HepG2 (cell line): ENCODE results near the gene ARHGAP23. TPM values are rescaled to one million over a fixed set of nuclear protein-coding genes. Genes with fewer than 3 reads are reported as not detected.
A peak's percentile ranks its signal among the peaks of the same experiment; 100 is the strongest.

Experiments used
- AHR ChIP-seq: IDR thresholded peaks from 2 replicates; pipeline ENCODE4 v1.6.1; 2018; ENCODE audit warnings: missing genetic modification reagents, missing compliant biosample characterization
- CBX2 ChIP-seq, 2 experiments: fragments of 200-600 bp in 1 of 2; sonication (generic); formaldehyde crosslinking in 1 of 2; IDR thresholded peaks; 2 replicates each; pipeline versions ENCODE4 v1.7.0 to v1.8.1; 2018 to 2022; ENCODE audit warnings: low read depth in 2 of 2, low read length in 1 of 2, mild to moderate bottlenecking in 1 of 2, missing genetic modification reagents in 1 of 2
- PHF8 ChIP-seq: sonication (generic); formaldehyde crosslinking; IDR thresholded peaks from 2 replicates; pipeline ENCODE4 v1.5.0; 2020; ENCODE audit warnings: missing genetic modification reagents
- RAD21 ChIP-seq: fragments of 450-650 bp; formaldehyde crosslinking; IDR thresholded peaks from 2 replicates; pipeline ENCODE4 v1.5.0; 2020; ENCODE audit warnings: mild to moderate bottlenecking
- SMAD1 ChIP-seq: sonication (generic); formaldehyde crosslinking; IDR thresholded peaks from 2 replicates; pipeline ENCODE4 v1.4.0; 2020; ENCODE audit warnings: missing genetic modification reagents, low read depth, mild to moderate bottlenecking, borderline replicate concordance
- SMAD3 ChIP-seq: sonication (generic); formaldehyde crosslinking; IDR thresholded peaks from 2 replicates; pipeline ENCODE4 v1.4.0; 2020; ENCODE audit warnings: missing genetic modification reagents
- ZNF282 ChIP-seq: fragments of 450-650 bp; IDR thresholded peaks from 2 replicates; pipeline ENCODE4 v1.6.1; 2018; ENCODE audit not compliant: partially characterized antibody
- ZNF296 ChIP-seq: sonication (generic); formaldehyde crosslinking; conservative IDR thresholded peaks from 2 replicates; pipeline ENCODE4 v1.5.0; 2020; ENCODE audit warnings: mild to moderate bottlenecking, missing genetic modification reagents
- ZNF382 ChIP-seq: sonication (generic); formaldehyde crosslinking; IDR thresholded peaks from 2 replicates; pipeline ENCODE4 v1.5.0; 2020; ENCODE audit warnings: missing genetic modification reagents, mild to moderate bottlenecking, borderline replicate concordance
- ZNF383 ChIP-seq: sonication (generic); formaldehyde crosslinking; IDR thresholded peaks from 2 replicates; pipeline ENCODE4 v1.4.0; 2020; ENCODE audit warnings: missing genetic modification reagents, mild to moderate bottlenecking, borderline replicate concordance
- ZNF468 ChIP-seq: sonication (generic); formaldehyde crosslinking; IDR thresholded peaks from 2 replicates; pipeline ENCODE4 v1.8.0; 2022; ENCODE audit warnings: mild to moderate bottlenecking, moderate library complexity, missing genetic modification reagents
- ZNF562 ChIP-seq: sonication (generic); formaldehyde crosslinking; IDR thresholded peaks from 2 replicates; pipeline ENCODE4 v1.8.0; 2022; ENCODE audit warnings: missing genetic modification reagents, borderline replicate concordance
- ZNF703 ChIP-seq: sonication (generic); formaldehyde crosslinking; IDR thresholded peaks from 2 replicates; pipeline ENCODE4 v1.5.1; 2020; ENCODE audit warnings: missing genetic modification reagents, mild to moderate bottlenecking, moderate library complexity, borderline replicate concordance
- ZNF816 ChIP-seq: sonication (generic); formaldehyde crosslinking; IDR thresholded peaks from 2 replicates; pipeline ENCODE4 v1.8.0; 2022; ENCODE audit warnings: missing genetic modification reagents, mild to moderate bottlenecking, borderline replicate concordance
- polyA plus RNA-seq, 8 experiments: library from polyadenylated mRNA; depleted of rRNA in 3 of 8; stranded (reverse) in 7 of 8; unstranded in 1 of 8; fragments of >200 nt; fragmentation: Illumina TruSeq in 4 of 8; extraction: Trizol in 4 of 8; gene quantifications; 2 replicates each; pipeline versions ENCODE4 v1.2.1 to v1.2.3, GENCODE V29; 2011 to 2016; ENCODE audit warnings: low read depth in 4 of 8, missing spikeins in 1 of 8, mixed read lengths in 1 of 8; ENCODE audit not compliant: insufficient read depth in 1 of 8
- total RNA-seq, 5 experiments: library from RNA; depleted of rRNA; stranded (reverse); fragments of >200 nt; fragmentation: Illumina TruSeq; extraction: Trizol; gene quantifications; 2 replicates each; pipeline ENCODE4 v1.2.3, GENCODE V29; 2016; ENCODE audit warnings: low read depth in 1 of 5
- TF ChIP-seq, protein P1 (sequence below): sonication (generic); formaldehyde crosslinking; IDR thresholded peaks from 2 replicates; pipeline ENCODE4 v1.4.0; 2020; ENCODE audit warnings: mild to moderate bottlenecking, missing genetic modification reagents
- TF ChIP-seq, protein P2 (sequence below): IDR thresholded peaks from 2 replicates; pipeline ENCODE4 v1.6.1; 2018; ENCODE audit warnings: missing genetic modification reagents, mild to moderate bottlenecking, missing compliant biosample characterization
- TF ChIP-seq, protein P3 (sequence below): sonication (generic); formaldehyde crosslinking; IDR thresholded peaks from 2 replicates; pipeline ENCODE4 v1.5.0; 2020; ENCODE audit warnings: missing genetic modification reagents
- TF ChIP-seq, protein P4 (sequence below): sonication (generic); formaldehyde crosslinking; IDR thresholded peaks from 2 replicates; pipeline ENCODE4 v1.4.0; 2020; ENCODE audit warnings: missing genetic modification reagents
- TF ChIP-seq, protein P5 (sequence below): sonication (generic); formaldehyde crosslinking; IDR thresholded peaks from 2 replicates; pipeline ENCODE4 v1.4.0; 2020; ENCODE audit warnings: missing genetic modification reagents, borderline replicate concordance

ARHGAP23 gene
- total and polyA plus RNA-seq, 2 of the 13 experiments (the other 11 are each of a cell fraction or from before 2014, with no cell fraction given): 0.03 TPM; not detected in 1

DNA sequence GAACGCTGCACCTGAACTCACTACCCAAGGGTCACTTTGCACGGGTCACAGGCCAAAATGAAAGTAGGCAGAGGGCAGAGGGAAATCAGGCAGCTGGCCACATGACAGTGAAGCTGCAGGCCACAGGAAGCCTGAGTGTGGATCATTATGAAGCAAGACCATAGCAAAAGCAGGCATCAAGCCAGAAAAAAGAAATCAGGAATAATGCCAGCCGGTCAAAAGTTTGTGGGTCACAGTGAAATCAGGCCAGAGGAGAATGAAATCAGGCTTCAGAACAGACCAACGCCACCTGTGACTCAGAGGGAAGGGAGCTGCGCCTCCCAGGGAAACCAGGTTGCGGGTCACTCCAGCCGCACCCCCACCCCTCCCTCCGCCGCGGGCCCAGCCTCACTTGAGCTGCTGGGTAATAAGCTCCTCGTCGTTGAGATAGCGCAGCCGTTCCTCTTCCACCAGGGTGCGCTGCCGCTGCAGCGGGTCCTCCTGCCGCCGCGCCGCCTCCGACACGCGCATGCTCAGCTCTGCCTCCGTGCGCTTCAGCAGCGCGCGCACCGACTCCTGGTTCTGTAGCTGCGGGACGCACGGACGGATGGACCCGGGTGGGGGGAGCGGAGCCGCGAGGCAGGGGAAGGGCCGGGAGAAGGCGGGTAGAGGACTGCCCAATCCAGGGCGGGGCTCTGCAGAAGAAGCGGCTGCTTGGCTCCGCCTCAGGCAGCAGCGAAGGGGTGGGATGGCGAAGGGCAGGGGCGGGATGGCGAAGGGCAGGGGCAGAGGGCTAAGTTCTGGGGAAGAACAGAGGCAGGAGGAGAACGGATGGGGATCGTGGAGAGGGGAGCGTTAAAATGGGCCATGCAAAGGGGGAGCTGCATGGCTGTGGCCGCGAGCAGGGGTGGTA lies 129.8 kb downstream of the ARHGAP23 start (continued):
- TF ChIP-seq ZNF703 (CRISPR knock-in tag) (no peak), SMAD1 (CRISPR knock-in tag) (peak; percentile 86), ZNF282 (no peak), CBX2 (IDR thresholded peaks at IDR 0.05; ENCODE audit: low read depth, low read length) (no peak), CBX2 (CRISPR knock-in tag; IDR thresholded peaks at IDR 0.05; ENCODE audit: low read depth) (0 out of 2 replicates have a peak, but pooled peaks have one; percentile 64), ZNF816 (CRISPR knock-in tag) (no peak), RAD21 (CRISPR knock-in tag) (peak; percentile 99), ZNF383 (CRISPR knock-in tag) (no peak), ZNF562 (CRISPR knock-in tag) (no peak), ZNF468 (no peak), AHR (no peak), SMAD3 (CRISPR knock-in tag) (peak; percentile 72), ZNF382 (no peak), ZNF296 (CRISPR knock-in tag) (no peak), PHF8 (CRISPR knock-in tag) (peak; percentile 23; the same call in 1 of the 2 replicates)
- TF ChIP-seq, protein P1, sequence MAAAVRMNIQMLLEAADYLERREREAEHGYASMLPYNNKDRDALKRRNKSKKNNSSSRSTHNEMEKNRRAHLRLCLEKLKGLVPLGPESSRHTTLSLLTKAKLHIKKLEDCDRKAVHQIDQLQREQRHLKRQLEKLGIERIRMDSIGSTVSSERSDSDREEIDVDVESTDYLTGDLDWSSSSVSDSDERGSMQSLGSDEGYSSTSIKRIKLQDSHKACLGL (CRISPR knock-in tag): peak; percentile 75
- TF ChIP-seq, protein P2, sequence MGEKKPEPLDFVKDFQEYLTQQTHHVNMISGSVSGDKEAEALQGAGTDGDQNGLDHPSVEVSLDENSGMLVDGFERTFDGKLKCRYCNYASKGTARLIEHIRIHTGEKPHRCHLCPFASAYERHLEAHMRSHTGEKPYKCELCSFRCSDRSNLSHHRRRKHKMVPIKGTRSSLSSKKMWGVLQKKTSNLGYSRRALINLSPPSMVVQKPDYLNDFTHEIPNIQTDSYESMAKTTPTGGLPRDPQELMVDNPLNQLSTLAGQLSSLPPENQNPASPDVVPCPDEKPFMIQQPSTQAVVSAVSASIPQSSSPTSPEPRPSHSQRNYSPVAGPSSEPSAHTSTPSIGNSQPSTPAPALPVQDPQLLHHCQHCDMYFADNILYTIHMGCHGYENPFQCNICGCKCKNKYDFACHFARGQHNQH: peak; percentile 76; the same call in 1 of the 2 replicates
- TF ChIP-seq, protein P3, sequence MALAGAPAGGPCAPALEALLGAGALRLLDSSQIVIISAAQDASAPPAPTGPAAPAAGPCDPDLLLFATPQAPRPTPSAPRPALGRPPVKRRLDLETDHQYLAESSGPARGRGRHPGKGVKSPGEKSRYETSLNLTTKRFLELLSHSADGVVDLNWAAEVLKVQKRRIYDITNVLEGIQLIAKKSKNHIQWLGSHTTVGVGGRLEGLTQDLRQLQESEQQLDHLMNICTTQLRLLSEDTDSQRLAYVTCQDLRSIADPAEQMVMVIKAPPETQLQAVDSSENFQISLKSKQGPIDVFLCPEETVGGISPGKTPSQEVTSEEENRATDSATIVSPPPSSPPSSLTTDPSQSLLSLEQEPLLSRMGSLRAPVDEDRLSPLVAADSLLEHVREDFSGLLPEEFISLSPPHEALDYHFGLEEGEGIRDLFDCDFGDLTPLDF (CRISPR knock-in tag): no peak
- TF ChIP-seq, protein P4, sequence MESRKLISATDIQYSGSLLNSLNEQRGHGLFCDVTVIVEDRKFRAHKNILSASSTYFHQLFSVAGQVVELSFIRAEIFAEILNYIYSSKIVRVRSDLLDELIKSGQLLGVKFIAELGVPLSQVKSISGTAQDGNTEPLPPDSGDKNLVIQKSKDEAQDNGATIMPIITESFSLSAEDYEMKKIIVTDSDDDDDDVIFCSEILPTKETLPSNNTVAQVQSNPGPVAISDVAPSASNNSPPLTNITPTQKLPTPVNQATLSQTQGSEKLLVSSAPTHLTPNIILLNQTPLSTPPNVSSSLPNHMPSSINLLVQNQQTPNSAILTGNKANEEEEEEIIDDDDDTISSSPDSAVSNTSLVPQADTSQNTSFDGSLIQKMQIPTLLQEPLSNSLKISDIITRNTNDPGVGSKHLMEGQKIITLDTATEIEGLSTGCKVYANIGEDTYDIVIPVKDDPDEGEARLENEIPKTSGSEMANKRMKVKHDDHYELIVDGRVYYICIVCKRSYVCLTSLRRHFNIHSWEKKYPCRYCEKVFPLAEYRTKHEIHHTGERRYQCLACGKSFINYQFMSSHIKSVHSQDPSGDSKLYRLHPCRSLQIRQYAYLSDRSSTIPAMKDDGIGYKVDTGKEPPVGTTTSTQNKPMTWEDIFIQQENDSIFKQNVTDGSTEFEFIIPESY: peak; percentile 53
- TF ChIP-seq, protein P5, sequence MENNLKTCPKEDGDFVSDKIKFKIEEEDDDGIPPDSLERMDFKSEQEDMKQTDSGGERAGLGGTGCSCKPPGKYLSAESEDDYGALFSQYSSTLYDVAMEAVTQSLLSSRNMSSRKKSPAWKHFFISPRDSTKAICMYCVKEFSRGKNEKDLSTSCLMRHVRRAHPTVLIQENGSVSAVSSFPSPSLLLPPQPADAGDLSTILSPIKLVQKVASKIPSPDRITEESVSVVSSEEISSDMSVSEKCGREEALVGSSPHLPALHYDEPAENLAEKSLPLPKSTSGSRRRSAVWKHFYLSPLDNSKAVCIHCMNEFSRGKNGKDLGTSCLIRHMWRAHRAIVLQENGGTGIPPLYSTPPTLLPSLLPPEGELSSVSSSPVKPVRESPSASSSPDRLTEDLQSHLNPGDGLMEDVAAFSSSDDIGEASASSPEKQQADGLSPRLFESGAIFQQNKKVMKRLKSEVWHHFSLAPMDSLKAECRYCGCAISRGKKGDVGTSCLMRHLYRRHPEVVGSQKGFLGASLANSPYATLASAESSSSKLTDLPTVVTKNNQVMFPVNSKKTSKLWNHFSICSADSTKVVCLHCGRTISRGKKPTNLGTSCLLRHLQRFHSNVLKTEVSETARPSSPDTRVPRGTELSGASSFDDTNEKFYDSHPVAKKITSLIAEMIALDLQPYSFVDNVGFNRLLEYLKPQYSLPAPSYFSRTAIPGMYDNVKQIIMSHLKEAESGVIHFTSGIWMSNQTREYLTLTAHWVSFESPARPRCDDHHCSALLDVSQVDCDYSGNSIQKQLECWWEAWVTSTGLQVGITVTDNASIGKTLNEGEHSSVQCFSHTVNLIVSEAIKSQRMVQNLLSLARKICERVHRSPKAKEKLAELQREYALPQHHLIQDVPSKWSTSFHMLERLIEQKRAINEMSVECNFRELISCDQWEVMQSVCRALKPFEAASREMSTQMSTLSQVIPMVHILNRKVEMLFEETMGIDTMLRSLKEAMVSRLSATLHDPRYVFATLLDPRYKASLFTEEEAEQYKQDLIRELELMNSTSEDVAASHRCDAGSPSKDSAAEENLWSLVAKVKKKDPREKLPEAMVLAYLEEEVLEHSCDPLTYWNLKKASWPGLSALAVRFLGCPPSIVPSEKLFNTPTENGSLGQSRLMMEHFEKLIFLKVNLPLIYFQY (CRISPR knock-in tag): peak; percentile 90
